GM19324 (cell line): ENCODE measurements around the gene PLBD2.
"Not testable (repeated sequence)": the region's sequence is repeated elsewhere in the genome, so short reads cannot be mapped to it uniquely, and the experiment has no call there.

ENCODE experiments used
- ATAC-seq: cut with Tn5 transposase; IDR thresholded peaks from one replicate; pipeline ENCODE4 v1.9.1; 2021; ENCODE audit warnings: mild to moderate bottlenecking, moderate library complexity; ENCODE audit not compliant: unreplicated experiment, low FRiP score

PLBD2 gene

GRCh38 chr12:113333877-113334785 lies 24.3 kb upstream of the PLBD2 start:
- ATAC-seq: no peak

DNA sequence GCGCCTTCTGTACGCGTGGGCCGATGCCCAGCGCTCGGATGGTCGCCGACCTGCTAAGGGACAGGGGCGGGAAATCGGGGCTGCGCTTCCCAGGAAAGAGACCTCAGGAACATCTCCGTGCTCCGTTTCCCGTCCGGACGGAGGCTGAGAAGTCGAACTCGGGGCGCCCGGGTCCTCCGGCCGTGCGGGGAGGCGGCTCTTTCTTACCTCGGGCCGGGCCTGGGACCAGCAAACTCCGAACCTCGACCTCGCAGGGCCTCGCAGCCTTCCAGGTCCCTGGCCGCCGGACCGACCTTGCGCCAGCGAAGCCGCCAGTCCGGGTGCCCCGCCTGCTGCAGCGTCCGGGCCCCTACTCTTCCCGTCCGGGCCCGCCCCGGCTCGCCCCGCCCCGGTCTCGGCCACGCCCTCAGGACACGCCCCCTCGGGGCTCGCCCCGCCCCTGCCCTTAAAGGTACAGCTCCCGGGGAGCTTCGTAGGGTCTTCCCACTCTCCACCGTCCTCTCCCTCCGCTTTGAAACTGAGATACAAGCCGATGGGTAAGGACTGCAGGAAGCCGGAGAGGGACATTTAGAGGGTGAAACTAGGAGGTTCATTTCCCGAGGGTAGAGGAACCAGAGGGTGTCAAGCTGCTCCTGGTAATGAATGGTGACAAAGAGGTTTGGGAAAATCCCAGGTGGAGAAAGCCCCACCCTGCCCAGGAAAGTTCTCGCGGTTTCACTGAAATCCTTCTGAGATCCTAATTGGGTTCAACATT lies 23.4 kb upstream of the PLBD2 start, which contains the start of gene SLC8B1:
SLC8B1 (minus strand) TSS at position 324 of the 754 bp plus-strand sequence. CDS start 2,231 bp downstream, outside the sequence.
- ATAC-seq: peak; percentile 97

DNA sequence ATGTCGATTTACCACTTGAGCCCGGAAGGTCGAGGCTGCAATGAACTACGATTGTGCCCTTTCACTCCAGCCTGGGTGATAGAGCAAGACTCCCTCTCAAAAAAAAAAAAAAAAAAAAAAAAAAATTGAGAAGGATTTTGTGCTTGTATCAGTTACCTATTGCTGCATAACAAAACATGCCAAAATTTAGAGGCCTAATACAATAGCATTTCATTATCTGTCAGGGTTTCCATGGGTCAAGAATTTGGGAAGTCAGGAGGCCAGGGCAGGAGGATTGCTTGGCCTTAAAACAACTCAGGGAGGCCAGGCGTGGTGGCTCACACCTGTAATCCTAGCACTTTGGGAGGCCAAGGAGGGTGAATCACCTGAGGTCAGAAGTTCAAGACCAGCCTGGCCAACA lies 18.8 kb upstream of the PLBD2 start:
- no peak for ATAC-seq

- no peak for ATAC-seq
Measured at GRCh38 chr12:113340061-113340460, 18.3 kb upstream of the PLBD2 start.

- ATAC-seq: no peak
Measured at GRCh38 chr12:113341535-113341934, 16.9 kb upstream of the PLBD2 start.

- no peak for ATAC-seq
Measured at GRCh38 chr12:113345318-113345717, 13.1 kb upstream of the PLBD2 start.

DNA sequence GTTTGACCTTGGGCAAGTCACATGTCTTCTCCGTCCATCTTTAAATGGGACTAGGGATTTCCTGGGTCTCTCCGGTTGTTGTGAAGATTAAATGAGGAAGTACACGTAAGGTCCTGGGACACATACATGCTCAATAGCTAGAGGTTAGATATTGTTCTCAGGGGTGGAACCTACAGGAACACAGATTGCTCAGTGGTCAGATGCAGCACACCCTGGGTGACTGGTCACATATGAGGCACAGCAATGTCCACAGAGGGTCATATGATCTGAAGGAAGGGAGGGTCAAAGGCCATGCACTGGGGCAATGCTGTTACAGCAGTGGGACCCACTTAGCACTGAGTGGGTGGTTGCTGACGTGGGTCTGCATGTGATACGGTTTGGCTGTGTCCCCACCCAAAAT lies 12.0 kb upstream of the PLBD2 start:
- no peak for ATAC-seq

DNA sequence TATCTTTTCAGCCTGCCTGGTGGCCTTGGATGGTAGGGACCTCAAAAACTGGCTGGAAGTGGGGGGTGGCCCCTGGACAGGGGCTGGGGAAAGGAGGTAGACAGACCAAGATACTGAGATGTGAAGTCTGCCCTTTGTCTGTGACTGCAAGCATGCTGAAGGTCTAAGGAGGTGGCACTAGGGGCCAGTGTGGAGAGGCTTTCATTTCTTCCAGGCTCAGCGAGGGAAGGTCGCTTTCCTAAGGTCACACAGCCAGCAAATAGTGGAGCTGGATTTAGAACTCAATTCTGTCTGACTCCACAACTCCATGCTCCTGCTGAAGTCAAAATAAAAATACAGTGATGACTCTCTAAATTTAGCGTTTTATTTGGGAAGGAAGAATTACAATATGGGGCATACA lies 11.3 kb upstream of the PLBD2 start:
- ATAC-seq: no peak

DNA sequence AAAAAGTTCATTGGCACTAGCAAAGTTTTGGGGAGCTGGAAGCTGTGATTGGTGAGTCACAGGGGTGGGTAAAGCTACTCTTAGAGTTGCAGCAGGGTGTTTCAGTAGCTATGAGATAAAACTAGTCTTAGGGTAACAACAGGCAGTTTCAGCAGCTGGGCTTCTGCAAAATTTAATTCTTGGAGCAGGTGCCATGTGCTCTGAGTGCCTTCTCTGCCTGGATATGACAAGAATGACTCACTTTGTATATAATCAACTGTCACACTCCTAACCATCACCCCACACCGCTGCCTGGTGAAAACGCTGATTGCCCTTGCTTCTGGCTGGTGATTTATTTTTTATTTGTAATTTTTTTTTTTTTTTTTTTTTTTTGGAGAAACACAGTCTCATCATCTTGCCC lies 10.5 kb upstream of the PLBD2 start:
- no peak for ATAC-seq

DNA sequence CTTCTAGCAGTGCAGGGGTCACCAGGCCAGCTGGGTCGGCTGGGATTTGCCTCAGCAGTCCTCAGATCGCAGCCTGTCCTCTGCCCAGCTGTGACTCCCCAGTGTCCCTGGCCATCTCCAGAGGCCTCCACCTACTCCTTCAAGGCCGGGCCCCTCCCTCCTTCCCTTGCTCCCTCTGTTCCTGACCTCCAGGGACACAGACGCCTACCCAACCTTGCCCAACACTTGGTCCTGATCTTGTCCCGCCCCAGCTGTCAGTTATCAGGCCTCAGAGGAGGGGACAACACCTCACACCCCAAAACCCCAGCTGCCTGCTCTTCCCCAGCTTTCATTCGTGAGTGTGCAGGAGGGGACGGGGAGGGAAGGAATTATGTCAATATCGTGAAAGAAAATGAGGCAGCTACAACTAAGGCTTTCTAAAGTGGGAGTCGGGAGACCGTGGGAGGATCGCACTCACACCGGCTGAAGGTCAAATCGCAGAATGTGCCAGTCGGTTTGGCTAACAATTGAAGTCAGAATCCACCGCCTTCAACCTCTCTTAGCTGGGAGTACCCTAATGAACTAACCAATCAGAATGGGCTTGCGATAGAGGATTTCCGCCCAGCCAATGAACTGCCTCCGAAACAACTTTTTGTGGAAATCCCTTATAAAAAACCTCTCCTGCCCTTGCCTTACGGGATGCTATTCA lies 9.4 kb upstream of the PLBD2 start:
- no peak for ATAC-seq

- ATAC-seq: no peak
Measured at GRCh38 chr12:113351089-113351488, 7.3 kb upstream of the PLBD2 start.

- ATAC-seq: not testable (repeated sequence)
Measured at GRCh38 chr12:113354192-113354591, 4.2 kb upstream of the PLBD2 start.

DNA sequence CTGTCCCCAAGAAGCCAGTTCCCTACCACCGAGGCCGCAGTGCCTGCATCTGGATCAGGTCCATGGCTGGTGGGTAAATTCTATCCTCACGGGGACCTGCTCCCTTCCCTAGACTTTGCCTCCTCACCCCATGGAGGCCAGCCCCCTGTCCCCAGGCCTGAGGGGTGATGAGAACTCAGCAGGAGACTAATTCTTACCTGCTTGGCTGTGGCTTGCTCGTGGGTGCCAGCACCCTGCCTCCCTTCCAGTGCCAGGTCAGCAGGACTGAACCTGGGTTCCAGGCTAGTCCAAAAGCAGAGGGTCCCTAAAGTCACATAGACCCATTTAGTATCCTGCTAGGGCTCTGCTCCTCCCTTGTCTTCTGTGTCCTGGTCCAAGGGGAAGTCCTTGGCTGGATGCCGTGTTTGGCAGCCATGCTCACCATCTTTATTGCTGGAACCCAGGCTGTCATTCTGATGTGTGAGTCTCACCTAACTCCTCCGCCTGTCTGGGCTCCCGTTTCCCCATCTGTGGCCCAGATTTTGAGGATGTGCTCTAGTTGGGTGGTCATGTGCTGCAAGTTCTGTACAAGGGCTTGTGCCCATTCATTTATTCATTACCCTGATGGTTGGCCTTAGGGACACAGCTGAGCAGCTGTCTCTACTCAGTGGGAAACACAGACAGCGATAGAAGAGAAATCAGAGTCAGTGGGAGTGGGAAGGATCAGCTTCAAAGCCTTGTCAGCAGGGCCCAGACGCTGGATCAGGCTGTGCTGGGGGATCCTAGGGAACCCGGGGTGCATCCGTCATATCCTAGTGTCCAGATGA lies 949 bp downstream of the PLBD2 start:
- ATAC-seq: peak; percentile 1

- no peak for ATAC-seq
Measured at GRCh38 chr12:113359939-113360748, 1.8 kb downstream of the PLBD2 start.

- no peak for ATAC-seq
Measured at GRCh38 chr12:113361574-113362370, 3.4 kb downstream of the PLBD2 start.

DNA sequence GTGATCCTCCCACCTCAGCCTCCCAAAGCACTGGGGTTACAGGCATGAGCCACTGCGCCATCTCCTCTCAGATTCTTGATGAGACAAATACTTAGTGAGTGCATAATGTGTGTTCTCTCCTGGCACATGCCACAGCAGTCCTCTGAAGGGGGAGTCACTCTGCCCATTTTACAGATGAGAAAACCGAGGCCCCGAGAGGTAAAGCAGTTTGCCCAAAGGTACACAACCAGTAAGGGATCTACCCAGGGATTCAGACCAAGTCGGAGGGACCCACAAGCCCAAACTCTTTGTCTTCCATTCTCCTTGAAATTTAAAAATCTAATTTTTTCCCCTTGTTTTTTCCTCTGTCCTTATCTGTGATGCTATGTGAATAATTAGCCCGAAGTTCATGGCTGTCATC lies 6.3 kb downstream of the PLBD2 start:
- ATAC-seq: no peak

GRCh38 chr12:113365639-113366395 lies 7.4 kb downstream of the PLBD2 start:
- ATAC-seq: no peak

- no peak for ATAC-seq
Measured at GRCh38 chr12:113366827-113367226, 8.4 kb downstream of the PLBD2 start.
